ENCODE measurements around the gene TMBIM1.

GRCh38 chr2:218292048-218293014 lies at the start of gene TMBIM1:
- TF ChIP-seq POLR2A (IDR thresholded peaks at IDR 0.05) (peak in 1 of 4 donors; percentile 84), POLR2AphosphoS5 (IDR thresholded peaks at IDR 0.05) (peak; percentile 79 to 98 (median 94)), CTCF (IDR thresholded peaks at IDR 0.05) (peak in 4 of 7 experiments; percentile 34 to 99 (median 86))

Data from stomach (tissue), 4 donors.